Measurements from ENCODE around the gene NFIA. TPM values are rescaled to one million over a fixed set of nuclear protein-coding genes. Genes with fewer than 3 reads are reported as not detected.

Gene NFIA
- polyA plus RNA-seq, 12 donors = 29.6 to 378 (median 35.8) TPM

GRCh38 chr1:61149010-61149860, 66.9 kb downstream of the NFIA start:
- no peak for DNase-seq

DNA sequence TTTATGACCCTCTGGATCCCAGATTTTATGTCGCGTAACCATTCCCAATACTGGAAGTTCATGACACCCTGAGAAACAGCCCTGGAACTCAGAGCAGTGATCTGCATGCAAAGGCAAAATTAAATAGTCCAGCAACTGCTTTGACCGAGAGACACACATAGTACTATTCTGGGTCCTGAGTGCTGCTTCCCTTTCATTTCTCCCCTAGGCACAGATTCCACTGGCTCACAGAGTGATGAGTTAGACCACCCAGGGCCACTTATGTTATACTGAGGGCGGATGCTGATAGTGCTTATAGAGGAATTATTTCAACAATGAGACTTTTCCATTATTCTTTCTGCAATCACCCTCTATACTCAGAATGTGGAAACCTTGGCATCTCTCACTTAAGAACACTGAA, 69.2 kb downstream of the NFIA start:
- DNase-seq = no peak

GRCh38 chr1:61152066-61152465, 69.7 kb downstream of the NFIA start:
- no peak for DNase-seq

DNA sequence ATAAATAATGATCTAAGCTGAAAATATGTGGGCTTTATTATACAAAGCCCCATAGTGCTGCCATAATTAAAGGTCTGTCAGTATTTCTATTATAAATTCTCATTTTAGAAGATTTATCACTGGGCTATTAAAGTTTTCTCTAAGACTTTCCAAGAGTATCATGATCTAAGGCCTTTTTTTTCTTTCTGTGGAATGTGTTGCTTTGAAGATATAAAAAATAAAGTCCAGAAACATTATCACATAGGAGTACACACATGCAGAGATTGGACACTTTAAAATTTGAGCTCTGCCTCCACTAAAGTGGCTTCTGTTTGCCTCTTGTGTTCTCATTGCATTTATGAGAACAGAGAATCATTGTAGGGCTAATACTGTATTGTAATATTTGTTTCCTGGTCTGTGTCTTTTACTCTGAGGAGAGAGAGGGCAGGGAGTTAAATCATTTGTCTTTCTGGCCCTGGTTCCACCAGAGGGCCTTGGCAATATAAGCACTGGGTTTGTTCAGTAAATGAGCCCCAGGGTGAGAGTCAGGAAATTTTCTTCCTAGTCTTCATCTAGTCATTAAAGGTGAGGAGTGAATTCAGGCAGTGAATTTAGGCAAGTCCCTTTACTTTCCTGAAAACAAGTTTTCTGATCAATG, 70.2 kb downstream of the NFIA start:
- DNase-seq = no peak

GRCh38 chr1:61156576-61157467, 74.5 kb downstream of the NFIA start:
- DNase-seq = no peak

- peak; percentile 73 for DNase-seq
Observed at GRCh38 chr1:61157468-61157987, 75.2 kb downstream of the NFIA start.

GRCh38 chr1:61158591-61158990, 76.2 kb downstream of the NFIA start:
- peak; percentile 66 for DNase-seq

- no peak for DNase-seq
Observed at GRCh38 chr1:61160526-61160925, 78.2 kb downstream of the NFIA start.

DNA sequence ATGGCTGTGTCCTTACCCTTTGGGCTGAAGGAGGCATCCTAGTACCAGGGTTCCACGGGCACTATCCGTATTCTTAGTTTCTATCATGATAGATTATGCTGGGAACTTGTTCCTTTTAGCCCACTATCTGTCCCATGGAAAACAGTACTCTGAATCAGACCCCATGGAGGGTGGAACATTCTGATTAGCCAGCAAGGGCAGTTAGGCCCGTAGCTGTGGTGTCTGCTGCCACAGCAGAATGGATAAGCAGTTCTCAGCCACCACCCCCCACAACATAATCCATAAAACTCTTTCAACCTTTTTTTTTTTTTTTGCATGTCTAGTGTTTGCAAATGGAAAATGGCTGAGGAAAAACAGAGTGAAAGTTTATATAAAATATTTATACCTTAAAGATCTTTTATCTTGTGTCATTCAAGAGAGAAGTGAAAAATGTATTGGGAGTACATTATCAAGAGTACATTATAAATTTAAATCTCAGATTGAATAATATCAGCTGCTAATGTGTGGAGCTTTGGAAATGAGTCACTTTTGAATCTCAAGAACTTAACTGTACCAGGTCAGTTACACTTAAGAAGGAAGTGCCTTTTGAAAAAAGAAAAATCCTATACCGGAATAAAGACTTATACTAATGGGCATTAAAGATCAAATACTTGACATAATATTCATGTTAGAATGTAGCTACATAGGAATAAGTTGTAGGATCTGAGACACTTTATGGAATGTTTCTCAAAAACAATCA, 80.3 kb downstream of the NFIA start:
- no peak for DNase-seq

DNA sequence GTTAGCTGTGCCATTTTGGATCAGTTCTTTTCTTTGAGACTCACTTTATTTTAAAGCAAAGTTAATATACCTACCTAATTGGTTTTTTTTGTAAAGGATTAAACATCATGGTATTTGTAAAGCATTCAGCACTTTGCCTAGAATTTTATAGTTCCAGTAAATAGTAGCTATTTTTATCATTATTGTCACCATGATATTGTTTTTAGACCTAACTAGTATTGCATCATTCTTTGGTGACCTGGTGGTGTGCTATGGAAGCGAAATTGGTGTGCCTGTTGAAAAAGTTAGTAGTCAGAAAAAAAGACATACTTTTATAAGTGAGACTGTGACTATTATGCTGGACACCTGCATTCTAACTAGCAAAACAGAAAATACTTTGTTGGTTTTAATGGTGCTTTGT, 81.0 kb downstream of the NFIA start:
- DNase-seq = no peak

DNA sequence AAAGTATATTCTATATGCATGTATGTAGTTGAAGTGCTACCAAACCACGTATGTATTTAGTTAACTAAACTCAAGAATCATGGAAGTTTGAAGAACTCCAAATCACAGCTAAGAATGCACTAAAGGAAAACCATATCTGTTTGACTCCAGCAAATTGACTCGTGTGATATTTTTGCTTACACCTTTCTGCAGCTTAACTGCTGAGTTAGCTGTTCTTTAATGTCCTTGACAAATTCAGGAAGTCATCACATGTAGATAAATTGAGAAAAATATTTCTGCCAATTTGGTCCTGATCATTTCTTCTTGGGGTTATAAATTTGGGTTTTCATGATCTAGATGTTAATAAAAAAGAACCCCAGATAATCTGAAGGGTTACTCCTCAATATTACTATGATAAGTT, 83.0 kb downstream of the NFIA start:
- DNase-seq = no peak

DNA sequence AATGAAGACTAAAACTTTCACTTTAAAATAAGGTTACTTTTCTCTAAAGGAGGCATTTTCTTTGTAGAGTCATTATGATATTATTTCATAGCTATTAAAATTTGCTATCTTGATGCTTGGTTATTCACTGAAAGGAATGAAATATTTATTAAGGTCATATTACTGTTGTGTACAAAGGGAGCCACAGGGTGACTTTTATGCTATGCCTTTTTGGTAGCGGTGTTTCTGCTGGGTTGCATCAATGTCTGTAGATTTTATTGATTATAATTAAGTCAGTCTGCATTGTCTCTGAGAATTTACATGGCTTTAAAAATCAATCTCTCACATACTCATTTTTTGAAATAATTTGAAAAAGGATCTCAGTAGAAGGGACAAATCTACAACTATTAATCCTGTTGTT, 84.9 kb downstream of the NFIA start:
- DNase-seq = no peak

GRCh38 chr1:61169045-61169444, 86.7 kb downstream of the NFIA start:
- no peak for DNase-seq

GRCh38 chr1:61169634-61170033, 87.3 kb downstream of the NFIA start:
- DNase-seq = no peak

- DNase-seq = no peak
Observed at GRCh38 chr1:61170328-61171238, 88.2 kb downstream of the NFIA start.

DNA sequence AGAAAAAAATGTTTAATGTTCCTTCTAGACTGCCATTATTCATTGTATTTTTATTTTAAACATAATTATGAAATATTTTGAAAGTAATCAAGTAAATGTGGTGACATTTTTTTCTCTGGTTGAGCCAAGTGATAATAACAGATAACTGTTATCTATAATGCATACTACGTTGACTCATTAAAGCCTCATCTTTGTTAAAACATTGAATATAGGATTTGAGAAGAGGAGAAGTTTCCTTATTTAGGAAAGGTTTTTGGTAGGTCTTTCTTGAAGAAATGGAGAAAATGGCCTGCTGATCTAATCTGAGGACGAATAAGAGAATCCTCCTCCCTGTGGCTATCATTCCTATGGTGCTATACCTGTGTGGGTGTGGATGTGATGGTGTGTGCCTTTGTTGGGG, 89.0 kb downstream of the NFIA start:
- DNase-seq = no peak

DNA sequence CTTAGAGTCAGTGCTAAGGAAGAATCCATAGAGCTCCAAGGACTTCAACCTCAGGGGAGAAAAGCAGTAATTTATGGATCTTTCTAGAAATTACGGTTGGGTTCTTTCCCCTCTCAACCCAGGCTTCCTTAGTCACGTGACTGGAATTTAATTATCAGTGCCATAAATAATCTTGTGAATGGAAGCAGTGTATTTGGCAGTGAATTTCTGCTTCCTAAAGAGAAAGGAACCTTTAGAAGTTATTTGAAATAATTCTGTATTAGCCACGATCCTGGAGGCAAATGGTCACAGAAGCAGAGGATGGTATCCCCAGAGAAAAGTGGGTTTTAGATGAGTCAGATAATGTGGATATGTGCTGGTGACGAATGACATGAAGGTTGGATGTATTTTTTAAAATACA, 89.6 kb downstream of the NFIA start:
- DNase-seq = no peak

GRCh38 chr1:61173118-61173517, 90.8 kb downstream of the NFIA start:
- DNase-seq = no peak

DNA sequence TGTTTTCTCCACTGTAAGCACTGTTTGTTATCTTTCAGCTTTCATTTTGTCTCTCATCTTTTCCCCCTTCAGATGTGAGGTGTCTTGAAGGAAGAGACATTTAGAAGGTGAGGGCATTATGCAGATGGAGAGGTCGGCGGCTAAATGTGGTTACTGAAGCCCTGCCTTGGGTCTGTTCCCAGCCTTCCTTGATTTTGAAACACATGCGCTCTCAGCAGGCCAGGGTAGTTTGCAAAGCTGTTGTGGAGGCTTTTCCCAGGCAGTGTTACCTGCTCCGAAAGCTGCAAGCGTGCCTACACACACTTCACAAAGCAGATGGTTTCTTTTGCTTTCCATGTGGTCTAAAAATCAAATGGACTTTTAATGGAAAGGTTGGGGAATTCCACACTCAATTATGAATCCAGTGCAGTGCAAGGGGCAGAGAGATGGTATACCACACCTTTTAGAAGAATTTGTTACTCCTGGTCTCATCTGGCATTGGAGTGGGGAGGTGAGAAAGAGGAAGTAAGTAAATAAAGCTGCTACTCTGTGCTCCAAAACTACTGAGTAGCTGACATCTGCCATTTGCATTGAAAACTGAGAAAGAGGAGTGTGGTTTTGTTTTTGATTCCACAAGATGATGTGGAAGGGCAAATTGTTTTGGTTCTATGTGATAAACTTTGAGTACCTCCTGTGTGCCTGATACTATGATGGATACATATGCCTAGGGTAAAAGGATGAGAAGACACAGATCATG, 91.9 kb downstream of the NFIA start:
- DNase-seq = no peak

GRCh38 chr1:61175976-61176375, 93.6 kb downstream of the NFIA start:
- no peak for DNase-seq

Data from muscle of arm (tissue), 12 donors.